ENCODE data around the gene PACRG.
"Not testable (repeated sequence)": the region's sequence is repeated elsewhere in the genome, so short reads cannot be mapped to it uniquely, and the experiment has no call there.

Gene PACRG

GRCh38 chr6:163306000-163306399, 578.2 kb downstream of the PACRG start:
- no peak overlapping the region for H3K27ac ChIP-seq (ENCODE audit: low read depth, low read length, severe bottlenecking)
- WGBS, 2 experiments (ENCODE audit: insufficient coverage in 2 of 2), result no CpG with 5 or more reads among the region's 2 CpGs
- H3K4me1 ChIP-seq (ENCODE audit: control insufficient read depth, insufficient read depth, low read length, poor library complexity, severe bottlenecking), result peaks cover 4% of the 10 kb centered on the region
- H3K4me3 ChIP-seq (ENCODE audit: extremely low read depth, insufficient read depth, low read length, poor library complexity, severe bottlenecking), result no peak overlapping the region
- no peaks in the 10 kb centered on the region for H3K9me3 ChIP-seq (ENCODE audit: control insufficient read depth, low read length)
- no peaks in the 10 kb centered on the region for H3K36me3 ChIP-seq (ENCODE audit: control insufficient read depth, insufficient read depth, low read length)

GRCh38 chr6:163308629-163309440, 581.1 kb downstream of the PACRG start:
- WGBS, 2 experiments (ENCODE audit: insufficient coverage in 2 of 2), result 94 to 96% methylated on average over 16 to 19 of the region's 22 CpGs
- Histone ChIP-seq H3K9me3 (ENCODE audit: control insufficient read depth, low read length) (no peaks in the 10 kb centered on the region), H3K36me3 (ENCODE audit: control insufficient read depth, insufficient read depth, low read length) (no peaks in the 10 kb centered on the region), H3K27ac (ENCODE audit: low read depth, low read length, severe bottlenecking) (no peak overlapping the region), H3K4me1 (ENCODE audit: control insufficient read depth, insufficient read depth, low read length, poor library complexity, severe bottlenecking) (no peaks in the 10 kb centered on the region), H3K4me3 (ENCODE audit: extremely low read depth, insufficient read depth, low read length, poor library complexity, severe bottlenecking) (no peak overlapping the region)

- 83 to 91% methylated on average over 8 to 10 of the region's 13 CpGs for WGBS, 2 experiments (ENCODE audit: insufficient coverage in 2 of 2)
- H3K36me3 ChIP-seq (ENCODE audit: control insufficient read depth, insufficient read depth, low read length), result no peaks in the 10 kb centered on the region
- no peaks in the 10 kb centered on the region for H3K9me3 ChIP-seq (ENCODE audit: control insufficient read depth, low read length)
- no peak overlapping the region for H3K4me3 ChIP-seq (ENCODE audit: extremely low read depth, insufficient read depth, low read length, poor library complexity, severe bottlenecking)
- no peak overlapping the region for H3K27ac ChIP-seq (ENCODE audit: low read depth, low read length, severe bottlenecking)
- no peaks in the 10 kb centered on the region for H3K4me1 ChIP-seq (ENCODE audit: control insufficient read depth, insufficient read depth, low read length, poor library complexity, severe bottlenecking)
These were observed 581.8 kb downstream of the PACRG start for GRCh38 chr6:163309491-163310026.

- WGBS, 2 experiments (ENCODE audit: insufficient coverage in 2 of 2), result 91 to 95% methylated on average over 30 to 42 of the region's 44 CpGs
- no peak overlapping the region for H3K27ac ChIP-seq (ENCODE audit: low read depth, low read length, severe bottlenecking)
- no peaks in the 10 kb centered on the region for H3K4me1 ChIP-seq (ENCODE audit: control insufficient read depth, insufficient read depth, low read length, poor library complexity, severe bottlenecking)
- no peaks in the 10 kb centered on the region for H3K36me3 ChIP-seq (ENCODE audit: control insufficient read depth, insufficient read depth, low read length)
- H3K9me3 ChIP-seq (ENCODE audit: control insufficient read depth, low read length), result no peaks in the 10 kb centered on the region
- no peak overlapping the region for H3K4me3 ChIP-seq (ENCODE audit: extremely low read depth, insufficient read depth, low read length, poor library complexity, severe bottlenecking)
These were observed 582.6 kb downstream of the PACRG start for GRCh38 chr6:163310096-163310972.

- no peak overlapping the region for H3K27ac ChIP-seq (ENCODE audit: low read depth, low read length, severe bottlenecking)
- H3K4me3 ChIP-seq (ENCODE audit: extremely low read depth, insufficient read depth, low read length, poor library complexity, severe bottlenecking), result no peak overlapping the region
- H3K4me1 ChIP-seq (ENCODE audit: control insufficient read depth, insufficient read depth, low read length, poor library complexity, severe bottlenecking), result no peaks in the 10 kb centered on the region
- WGBS, 2 experiments (ENCODE audit: insufficient coverage in 2 of 2), result no CpG with 5 or more reads among the region's 2 CpGs
- no peaks in the 10 kb centered on the region for H3K9me3 ChIP-seq (ENCODE audit: control insufficient read depth, low read length)
- H3K36me3 ChIP-seq (ENCODE audit: control insufficient read depth, insufficient read depth, low read length), result no peaks in the 10 kb centered on the region
These were observed 583.2 kb downstream of the PACRG start for GRCh38 chr6:163310973-163311383.

GRCh38 chr6:163311830-163312229, 584.1 kb downstream of the PACRG start:
- Histone ChIP-seq H3K27ac (ENCODE audit: low read depth, low read length, severe bottlenecking) (no peak overlapping the region), H3K4me3 (ENCODE audit: extremely low read depth, insufficient read depth, low read length, poor library complexity, severe bottlenecking) (no peak overlapping the region), H3K4me1 (ENCODE audit: control insufficient read depth, insufficient read depth, low read length, poor library complexity, severe bottlenecking) (no peaks in the 10 kb centered on the region), H3K36me3 (ENCODE audit: control insufficient read depth, insufficient read depth, low read length) (no peaks in the 10 kb centered on the region), H3K9me3 (ENCODE audit: control insufficient read depth, low read length) (no peaks in the 10 kb centered on the region)
- 93% methylated on average over 2 of the region's 3 CpGs; no CpG with 5 or more reads in 1 of the 2 experiments for WGBS, 2 experiments (ENCODE audit: insufficient coverage in 2 of 2)

GRCh38 chr6:163313566-163313965, 585.8 kb downstream of the PACRG start:
- H3K4me3 ChIP-seq (ENCODE audit: extremely low read depth, insufficient read depth, low read length, poor library complexity, severe bottlenecking), result no peak overlapping the region
- H3K27ac ChIP-seq (ENCODE audit: low read depth, low read length, severe bottlenecking), result no peak overlapping the region
- H3K36me3 ChIP-seq (ENCODE audit: control insufficient read depth, insufficient read depth, low read length), result no peaks in the 10 kb centered on the region
- no peaks in the 10 kb centered on the region for H3K4me1 ChIP-seq (ENCODE audit: control insufficient read depth, insufficient read depth, low read length, poor library complexity, severe bottlenecking)
- WGBS, 2 experiments (ENCODE audit: insufficient coverage in 2 of 2), result 90 to 95% methylated on average over 2 to 4 of the region's 4 CpGs
- no peaks in the 10 kb centered on the region for H3K9me3 ChIP-seq (ENCODE audit: control insufficient read depth, low read length)

GRCh38 chr6:163313981-163314380, 586.2 kb downstream of the PACRG start:
- WGBS, 2 experiments (ENCODE audit: insufficient coverage in 2 of 2), result 91 to 93% methylated on average over 4 to 5 of the region's 5 CpGs
- no peaks in the 10 kb centered on the region for H3K36me3 ChIP-seq (ENCODE audit: control insufficient read depth, insufficient read depth, low read length)
- no peak overlapping the region for H3K27ac ChIP-seq (ENCODE audit: low read depth, low read length, severe bottlenecking)
- H3K4me1 ChIP-seq (ENCODE audit: control insufficient read depth, insufficient read depth, low read length, poor library complexity, severe bottlenecking), result no peaks in the 10 kb centered on the region
- no peaks in the 10 kb centered on the region for H3K9me3 ChIP-seq (ENCODE audit: control insufficient read depth, low read length)
- no peak overlapping the region for H3K4me3 ChIP-seq (ENCODE audit: extremely low read depth, insufficient read depth, low read length, poor library complexity, severe bottlenecking)

GRCh38 chr6:163314791-163315470, 587.2 kb downstream of the PACRG start:
- WGBS, 2 experiments (ENCODE audit: insufficient coverage in 2 of 2), result 88 to 89% methylated on average over 8 of the region's 11 CpGs
- Histone ChIP-seq H3K9me3 (ENCODE audit: control insufficient read depth, low read length) (no peaks in the 10 kb centered on the region), H3K4me3 (ENCODE audit: extremely low read depth, insufficient read depth, low read length, poor library complexity, severe bottlenecking) (no peak overlapping the region), H3K27ac (ENCODE audit: low read depth, low read length, severe bottlenecking) (no peak overlapping the region), H3K4me1 (ENCODE audit: control insufficient read depth, insufficient read depth, low read length, poor library complexity, severe bottlenecking) (no peaks in the 10 kb centered on the region), H3K36me3 (ENCODE audit: control insufficient read depth, insufficient read depth, low read length) (no peaks in the 10 kb centered on the region)

GRCh38 chr6:163316866-163317495, 589.2 kb downstream of the PACRG start:
- 89 to 96% methylated on average over 8 to 12 of the region's 12 CpGs for WGBS, 2 experiments (ENCODE audit: insufficient coverage in 2 of 2)
- H3K4me1 ChIP-seq (ENCODE audit: control insufficient read depth, insufficient read depth, low read length, poor library complexity, severe bottlenecking); H3K36me3 ChIP-seq (ENCODE audit: control insufficient read depth, insufficient read depth, low read length); H3K9me3 ChIP-seq (ENCODE audit: control insufficient read depth, low read length); H3K27ac ChIP-seq (ENCODE audit: low read depth, low read length, severe bottlenecking); H3K4me3 ChIP-seq (ENCODE audit: extremely low read depth, insufficient read depth, low read length, poor library complexity, severe bottlenecking): not testable (repeated sequence)

Data from mesodermal cell (in vitro differentiated cells).